ENCODE measurements around the gene CRYBB1. TPM values are rescaled to one million over a fixed set of nuclear protein-coding genes. Genes with fewer than 3 reads are reported as not detected.

The CRYBB1 gene
- total and polyA plus RNA-seq, 2 donors (not counting 1 experiment from before 2014, with no cell fraction given) = 0.18 TPM; not detected in 1

DNA sequence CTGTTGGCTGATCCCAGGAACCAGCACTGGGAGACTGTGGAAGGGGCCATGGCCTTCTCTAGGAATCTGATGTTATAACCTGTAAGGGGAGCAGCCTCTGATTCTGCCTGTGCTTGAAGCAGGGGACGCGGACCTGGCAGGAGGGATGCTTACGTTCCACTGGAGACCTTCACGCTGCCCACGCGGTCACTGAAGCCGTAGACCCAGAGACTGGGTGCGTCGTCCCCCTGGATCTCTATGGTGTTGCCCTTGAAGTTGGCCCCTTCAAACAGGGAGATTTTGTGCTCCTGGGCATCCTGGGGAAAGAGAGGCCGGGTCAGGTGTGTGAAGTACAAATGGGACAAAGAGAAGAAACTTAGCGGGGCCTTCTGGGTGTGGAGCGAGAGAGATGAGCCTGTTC lies 16.1 kb downstream of the CRYBB1 start:
- ChIA-PET CTCF (no interaction called here), POLR2A (no interaction called here)
- H3K27ac ChIP-seq (ENCODE audit: low read length in 2 of 2) = no peak overlapping the region
- no peak overlapping the region for H3K4me3 ChIP-seq (ENCODE audit: control extremely low read depth in 1 of 5, extremely low read depth in 1 of 5, insufficient read depth in 1 of 5, low read depth in 2 of 5, low read length in 4 of 5)
- no peaks in the 10 kb centered on the region for H3K9me3 ChIP-seq (ENCODE audit: control extremely low read depth in 1 of 3, control insufficient read depth in 2 of 3, insufficient read depth in 1 of 3, low read length in 2 of 3)
- H3K4me3 Mint-ChIP-seq = no peak overlapping the region
- DNase-seq (no peak), ATAC-seq (ENCODE audit: low read depth) (no peak)
- H3K27me3 Mint-ChIP-seq = peaks cover 12% of the 10 kb centered on the region
- H3K79me2 ChIP-seq (ENCODE audit: control insufficient read depth, insufficient read depth, low read length) = no peaks in the 10 kb centered on the region
- peaks cover 0 to 3% (median 0%) of the 10 kb centered on the region in 4 experiments for H3K27me3 ChIP-seq (replicated peaks in 1 of 4; ENCODE audit: control extremely low read depth in 1 of 4, control insufficient read depth in 3 of 4, insufficient read depth in 4 of 4, low read length in 3 of 4)
- no peaks in the 10 kb centered on the region for H3K9me3 Mint-ChIP-seq (ENCODE audit: insufficient read depth)
- H3K4me1 Mint-ChIP-seq = no peaks in the 10 kb centered on the region
- intact Hi-C loops (cut with micrococcal nuclease) = no loop called here
- WGBS (ENCODE audit: insufficient coverage) = 96% methylated on average over 12 of the region's 12 CpGs
- no peak for TF ChIP-seq EZH2 (IDR thresholded peaks at IDR 0.05; ENCODE audit: borderline replicate concordance, insufficient read depth, low read depth, low read length, poor library complexity, severe bottlenecking)
- TF ChIP-seq, protein P1, sequence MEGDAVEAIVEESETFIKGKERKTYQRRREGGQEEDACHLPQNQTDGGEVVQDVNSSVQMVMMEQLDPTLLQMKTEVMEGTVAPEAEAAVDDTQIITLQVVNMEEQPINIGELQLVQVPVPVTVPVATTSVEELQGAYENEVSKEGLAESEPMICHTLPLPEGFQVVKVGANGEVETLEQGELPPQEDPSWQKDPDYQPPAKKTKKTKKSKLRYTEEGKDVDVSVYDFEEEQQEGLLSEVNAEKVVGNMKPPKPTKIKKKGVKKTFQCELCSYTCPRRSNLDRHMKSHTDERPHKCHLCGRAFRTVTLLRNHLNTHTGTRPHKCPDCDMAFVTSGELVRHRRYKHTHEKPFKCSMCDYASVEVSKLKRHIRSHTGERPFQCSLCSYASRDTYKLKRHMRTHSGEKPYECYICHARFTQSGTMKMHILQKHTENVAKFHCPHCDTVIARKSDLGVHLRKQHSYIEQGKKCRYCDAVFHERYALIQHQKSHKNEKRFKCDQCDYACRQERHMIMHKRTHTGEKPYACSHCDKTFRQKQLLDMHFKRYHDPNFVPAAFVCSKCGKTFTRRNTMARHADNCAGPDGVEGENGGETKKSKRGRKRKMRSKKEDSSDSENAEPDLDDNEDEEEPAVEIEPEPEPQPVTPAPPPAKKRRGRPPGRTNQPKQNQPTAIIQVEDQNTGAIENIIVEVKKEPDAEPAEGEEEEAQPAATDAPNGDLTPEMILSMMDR (IDR thresholded peaks at IDR 0.05) = no peak
- no peak overlapping the region for H3K4me2 ChIP-seq (replicated peaks; ENCODE audit: low read depth, low read length, poor library complexity, severe bottlenecking)
- H4K20me1 ChIP-seq (ENCODE audit: control insufficient read depth, insufficient read depth, low read length, poor library complexity, severe bottlenecking) = no peaks in the 10 kb centered on the region
- H2AFZ ChIP-seq (ENCODE audit: insufficient read depth, low read depth, low read length, poor library complexity, severe bottlenecking) = no peak overlapping the region
- no peaks in the 10 kb centered on the region for H3K36me3 ChIP-seq (replicated peaks in 1 of 2; ENCODE audit: control extremely low read depth in 1 of 2, control insufficient read depth in 1 of 2, extremely low read depth in 1 of 2, insufficient read depth in 2 of 2, low read length in 1 of 2)
- H3K9ac ChIP-seq (ENCODE audit: low read length) = no peak overlapping the region
- no peak overlapping the region for H3K27ac Mint-ChIP-seq
- no peaks in the 10 kb centered on the region for H3K4me1 ChIP-seq (ENCODE audit: control insufficient read depth in 2 of 2, insufficient read depth in 2 of 2, low read length in 2 of 2)

DNA sequence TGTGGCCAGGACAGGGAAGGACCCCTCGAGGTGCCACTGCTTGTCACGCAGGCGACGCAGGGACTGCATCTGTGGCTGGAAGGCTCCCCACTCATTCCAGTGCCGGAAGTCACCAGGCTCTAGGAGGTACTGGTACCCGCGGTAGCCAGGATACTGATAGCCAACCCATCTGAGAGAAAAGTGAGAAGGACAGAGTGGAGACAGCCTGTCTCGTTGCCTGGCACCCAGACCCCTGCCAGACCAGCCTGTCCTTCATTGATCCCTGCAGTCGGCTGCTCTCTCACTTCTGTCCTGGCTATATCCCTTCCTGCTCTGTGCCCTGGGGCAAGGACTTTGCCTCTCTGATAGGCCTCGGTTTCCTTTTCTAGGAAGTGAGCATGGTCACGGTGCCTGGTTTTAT lies 18.3 kb downstream of the CRYBB1 start:
- H4K20me1 ChIP-seq (ENCODE audit: control insufficient read depth, insufficient read depth, low read length, poor library complexity, severe bottlenecking) = no peaks in the 10 kb centered on the region
- no peak overlapping the region for H3K4me2 ChIP-seq (replicated peaks; ENCODE audit: low read depth, low read length, poor library complexity, severe bottlenecking)
- ATAC-seq (ENCODE audit: low read depth) = no peak
- no peaks in the 10 kb centered on the region for H3K79me2 ChIP-seq (ENCODE audit: control insufficient read depth, insufficient read depth, low read length)
- Mint-ChIP-seq H3K27me3 (peaks cover 12% of the 10 kb centered on the region), H3K4me1 (no peaks in the 10 kb centered on the region), H3K27ac (no peak overlapping the region), H3K9me3 (ENCODE audit: insufficient read depth) (no peaks in the 10 kb centered on the region), H3K4me3 (no peak overlapping the region)
- H3K9me3 ChIP-seq (ENCODE audit: control extremely low read depth in 1 of 3, control insufficient read depth in 2 of 3, insufficient read depth in 1 of 3, low read length in 2 of 3) = no peaks in the 10 kb centered on the region
- ChIA-PET POLR2A (no interaction called here), CTCF (no interaction called here)
- H3K36me3 ChIP-seq (replicated peaks in 1 of 2; ENCODE audit: control extremely low read depth in 1 of 2, control insufficient read depth in 1 of 2, extremely low read depth in 1 of 2, insufficient read depth in 2 of 2, low read length in 1 of 2) = no peaks in the 10 kb centered on the region
- H3K4me1 ChIP-seq (ENCODE audit: control insufficient read depth in 2 of 2, insufficient read depth in 2 of 2, low read length in 2 of 2) = no peaks in the 10 kb centered on the region
- no peak overlapping the region for H2AFZ ChIP-seq (ENCODE audit: insufficient read depth, low read depth, low read length, poor library complexity, severe bottlenecking)
- DNase-seq = no peak
- intact Hi-C loops (cut with micrococcal nuclease) = no loop called here
- H3K9ac ChIP-seq (ENCODE audit: low read length) = no peak overlapping the region
- no peak overlapping the region for H3K27ac ChIP-seq (ENCODE audit: low read length in 2 of 2)
- no peak for TF ChIP-seq EZH2 (IDR thresholded peaks at IDR 0.05; ENCODE audit: borderline replicate concordance, insufficient read depth, low read depth, low read length, poor library complexity, severe bottlenecking)
- TF ChIP-seq, protein P1 (IDR thresholded peaks at IDR 0.05) = no peak
- H3K27me3 ChIP-seq (replicated peaks in 1 of 4; ENCODE audit: control extremely low read depth in 1 of 4, control insufficient read depth in 3 of 4, insufficient read depth in 4 of 4, low read length in 3 of 4) = peaks cover 0 to 3% (median 0%) of the 10 kb centered on the region in 4 experiments
- no peak overlapping the region for H3K4me3 ChIP-seq (ENCODE audit: control extremely low read depth in 1 of 5, extremely low read depth in 1 of 5, insufficient read depth in 1 of 5, low read depth in 2 of 5, low read length in 4 of 5)
- 92% methylated on average over 11 of the region's 11 CpGs for WGBS (ENCODE audit: insufficient coverage)
